Left renal cortex interstitium (tissue), 4 donors: ENCODE data around the gene ERCC8. TPM values are rescaled to one million over a fixed set of nuclear protein-coding genes. Genes with fewer than 3 reads are reported as not detected.
"Not testable (repeated sequence)": the region's sequence is repeated elsewhere in the genome, so short reads cannot be mapped to it uniquely, and the experiment has no call there.

Source experiments
- DNase-seq, 4 donors: peaks; one replicate each; pipeline ENCODE4 v3.0.0-alpha.2; 2013; ENCODE audit warnings: low read depth in 4 of 4, low spot score in 2 of 4, missing footprints in 1 of 4
- polyA plus RNA-seq, 4 donors: library from polyadenylated mRNA; unstranded; fragments of 120-200 nt; gene quantifications; one replicate each; pipeline ENCODE4 v1.2.1, GENCODE V29; 2013; ENCODE audit not compliant: insufficient read length in 4 of 4

ERCC8 gene
- polyA plus RNA-seq = 10 to 100 TPM; 22.5 to 25.5 (median 24.9) TPM

- DNase-seq = peak; percentile 78 to 92 (median 87)
Observed at GRCh38 chr5:60944904-60945812, at the start of gene ERCC8, which contains the start of gene NDUFAF2. ERCC8 (minus strand) TSS chr5:60945070; CDS start chr5:60945008, 62 bp downstream. NDUFAF2 (plus strand) TSS chr5:60945205; CDS start chr5:60945256, 51 bp downstream.

GRCh38 chr5:60993875-60994571 is 49.2 kb upstream of the ERCC8 start:
- DNase-seq = no peak

- DNase-seq = no peak
Observed at GRCh38 chr5:60993425-60993824, 48.6 kb upstream of the ERCC8 start.

GRCh38 chr5:60992871-60993270 is 48.0 kb upstream of the ERCC8 start:
- no peak for DNase-seq

- DNase-seq = no peak
Observed at GRCh38 chr5:60989790-60990189, 44.9 kb upstream of the ERCC8 start.

- not testable (repeated sequence) for DNase-seq
Observed at GRCh38 chr5:60982127-60982526, 37.3 kb upstream of the ERCC8 start.

- DNase-seq = no peak
Observed at GRCh38 chr5:60980511-60980910, 35.6 kb upstream of the ERCC8 start.

- no peak for DNase-seq
Observed at GRCh38 chr5:60978968-60979367, 34.1 kb upstream of the ERCC8 start.

GRCh38 chr5:60977956-60978737 is 33.3 kb upstream of the ERCC8 start:
- DNase-seq = no peak

GRCh38 chr5:60972231-60972630 is 27.4 kb upstream of the ERCC8 start:
- no peak for DNase-seq

- no peak for DNase-seq
Observed at GRCh38 chr5:60961685-60962084, 16.8 kb upstream of the ERCC8 start.

- DNase-seq = no peak
Observed at GRCh38 chr5:60960591-60960990, 15.7 kb upstream of the ERCC8 start.

- DNase-seq = no peak
Observed at GRCh38 chr5:60959156-60959555, 14.3 kb upstream of the ERCC8 start.

- DNase-seq = no peak
Observed at GRCh38 chr5:60958712-60959111, 13.8 kb upstream of the ERCC8 start.

- no peak for DNase-seq
Observed at GRCh38 chr5:60958088-60958487, 13.2 kb upstream of the ERCC8 start.

- no peak for DNase-seq
Observed at GRCh38 chr5:60955239-60955638, 10.4 kb upstream of the ERCC8 start.

GRCh38 chr5:60948738-60949137 is 3.9 kb upstream of the ERCC8 start:
- no peak for DNase-seq

- peak; percentile 28 to 58 (median 48) for DNase-seq
Observed at GRCh38 chr5:60945813-60946187, 930 bp upstream of the ERCC8 start.

GRCh38 chr5:60943624-60944023 is 1.2 kb downstream of the ERCC8 start:
- DNase-seq = no peak

- DNase-seq = no peak
Observed at GRCh38 chr5:60929024-60929423, 15.8 kb downstream of the ERCC8 start.

GRCh38 chr5:60927450-60927849 is 17.4 kb downstream of the ERCC8 start:
- DNase-seq = no peak
